Pulmonary artery endothelial cell (primary cell): ENCODE results near the gene ZNF593. TPM values are rescaled to one million over a fixed set of nuclear protein-coding genes. Genes with fewer than 3 reads are reported as not detected.

Source experiments
- DNase-seq: peaks from one replicate; pipeline ENCODE4 v3.0.0-alpha.2; 2011; ENCODE audit warnings: low read depth, low spot score
- total RNA-seq: library from RNA; depleted of rRNA; stranded (reverse); fragments of >200 nt; gene quantifications from 2 replicates; pipeline ENCODE4 v1.2.3, GENCODE V29; 2014

ZNF593 gene
- total RNA-seq, 1 donor from 2014 or later, result 43.9 TPM

DNA sequence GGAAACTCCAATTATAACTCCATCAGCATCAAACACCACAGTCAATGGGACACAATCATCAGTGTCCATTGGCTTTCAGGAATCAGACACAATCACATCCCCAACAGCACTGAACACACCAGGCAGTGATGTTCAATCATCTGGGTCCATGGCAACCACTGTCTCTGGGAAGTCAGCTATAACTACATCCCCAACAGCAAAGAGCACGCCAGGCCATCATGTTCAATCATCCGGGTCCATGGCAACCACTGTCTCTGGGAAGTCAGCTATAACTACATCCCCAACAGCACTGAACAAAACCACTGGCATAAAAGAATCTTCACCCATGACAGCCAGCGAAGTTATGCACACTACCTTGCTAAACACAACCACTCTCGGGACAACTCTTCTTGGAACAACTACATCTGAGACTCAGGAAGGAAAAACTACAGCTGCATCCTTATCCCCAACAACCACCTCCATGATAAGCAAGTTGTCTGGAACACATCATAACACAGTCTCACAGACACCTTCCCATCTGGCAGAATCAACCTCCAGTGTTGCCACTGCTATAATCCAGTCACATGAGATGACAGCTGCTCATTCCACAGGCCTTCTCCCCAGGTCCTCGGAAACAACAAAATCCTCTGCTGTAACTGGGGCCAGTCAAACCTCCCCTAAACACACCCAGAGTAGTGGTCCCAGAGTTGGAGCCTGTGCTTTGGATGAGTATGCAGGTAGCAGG is 40.6 kb downstream of the ZNF593 start:
- no peak for DNase-seq

DNA sequence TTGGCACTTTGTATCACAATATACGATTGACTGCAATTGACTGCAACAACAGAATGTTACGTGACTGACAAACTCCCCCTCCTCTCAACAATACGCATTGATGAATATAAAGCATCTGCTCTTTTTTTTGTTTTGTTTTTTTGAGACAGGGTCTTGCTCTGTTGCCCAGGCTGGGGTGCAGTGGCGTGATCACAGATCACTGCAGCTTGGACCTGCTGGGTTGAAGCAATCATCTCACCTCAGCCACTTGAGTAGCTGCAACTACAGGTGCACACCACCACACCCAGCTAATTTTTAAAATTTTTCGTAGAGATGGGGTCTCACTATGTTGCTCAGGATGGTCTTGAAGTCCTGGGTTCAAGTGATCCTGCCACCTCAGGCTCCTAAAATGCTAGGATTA is 43.0 kb downstream of the ZNF593 start:
- DNase-seq, result no peak

DNA sequence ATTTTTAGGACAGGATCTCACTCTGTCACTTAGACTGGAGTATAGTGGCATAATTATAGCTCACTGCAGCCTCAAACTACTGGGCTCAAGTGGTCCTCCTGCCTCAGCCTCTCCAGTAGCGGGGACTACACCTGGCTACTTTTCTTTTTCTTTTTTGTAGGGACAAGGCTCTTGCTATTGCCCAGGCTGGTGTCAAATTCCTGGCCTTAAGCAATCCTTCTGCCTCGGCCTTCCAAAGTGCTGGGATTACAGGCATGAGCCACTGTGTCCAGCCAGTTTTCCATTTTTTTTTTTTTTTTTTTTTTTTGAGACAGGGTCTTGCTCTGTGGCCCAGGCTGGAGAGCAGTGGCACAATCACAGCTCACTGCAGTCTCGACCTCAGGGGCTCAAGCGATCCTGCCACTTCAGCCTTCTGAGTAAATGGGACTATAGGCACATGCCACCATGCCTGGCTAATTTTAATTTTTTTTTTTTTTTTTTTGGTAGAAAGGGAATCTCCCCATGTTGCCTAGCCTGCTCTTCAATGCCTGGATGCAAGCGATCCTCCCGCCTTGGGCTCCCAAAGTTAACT is 43.7 kb downstream of the ZNF593 start:
- DNase-seq, result no peak

DNA sequence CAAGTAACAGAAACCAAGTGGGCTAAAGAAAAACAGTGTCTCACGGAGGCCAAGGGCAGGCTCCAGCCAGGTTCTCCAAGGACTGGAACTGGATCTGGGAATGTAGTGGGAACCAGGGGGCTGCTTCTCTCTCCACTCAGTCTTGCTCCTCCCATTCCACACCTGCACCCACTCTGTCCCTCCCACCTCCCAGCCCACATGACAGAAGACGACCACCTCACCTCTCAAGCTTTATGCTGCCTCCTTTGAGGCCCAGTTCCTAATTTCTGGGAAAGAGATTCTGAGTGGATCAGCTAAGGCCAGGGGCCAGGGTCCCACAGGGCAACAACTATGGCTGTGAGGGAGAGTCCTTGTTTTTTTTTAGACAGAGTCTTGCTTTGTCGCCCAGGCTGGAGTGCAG is 45.5 kb downstream of the ZNF593 start:
- no peak for DNase-seq

DNA sequence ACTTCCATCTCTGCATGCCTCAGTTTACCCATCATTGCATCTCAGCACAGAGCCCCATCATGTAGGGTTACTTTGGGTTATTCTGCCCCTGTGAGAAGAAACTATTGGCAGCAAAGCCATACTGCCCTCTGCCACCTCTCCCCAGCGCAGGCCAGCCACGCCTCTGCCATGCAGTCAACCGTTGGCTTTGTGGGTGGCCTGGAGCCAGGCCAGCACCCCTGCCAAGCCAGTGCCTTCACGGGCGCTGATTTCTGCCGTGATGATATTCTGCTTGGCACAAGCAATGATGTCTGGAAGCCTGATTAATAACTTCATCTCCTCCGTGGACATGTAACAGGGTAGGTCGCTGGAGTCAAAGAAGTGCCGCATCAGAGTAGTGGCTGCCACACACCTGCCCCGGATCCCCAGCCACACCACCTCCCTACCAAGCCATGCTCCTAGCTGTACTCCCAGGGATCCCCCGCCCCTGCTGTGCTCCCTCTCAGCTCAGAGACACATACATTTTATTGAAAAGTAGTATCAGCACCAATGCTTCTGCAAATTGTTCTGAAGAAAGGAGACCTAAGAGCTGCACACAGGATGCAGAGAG is 49.3 kb downstream of the ZNF593 start:
- DNase-seq, result no peak

Other genes starting within 250 kb of the ZNF593 start
- 4.0 and 7.1 TPM in 2 replicates for gene PAFAH2, start 171.8 kb upstream of the ZNF593 start, total RNA-seq
- not detected in 2 replicates for gene EXTL1, start 148.1 kb upstream of the ZNF593 start, total RNA-seq
- gene SLC30A2, start 123.8 kb upstream of the ZNF593 start, total RNA-seq, result not detected in 2 replicates
- gene TRIM63, start 102.3 kb upstream of the ZNF593 start, total RNA-seq, result not detected in 2 replicates
- 5.9 TPM in 2 replicates for gene PDIK1L, start 58.1 kb upstream of the ZNF593 start, total RNA-seq
- 0.67 and 1.3 TPM in 2 replicates for gene FAM110D, start 10.8 kb upstream of the ZNF593 start, total RNA-seq
- not detected in 2 replicates for gene C1orf232, start 945 bp upstream of the ZNF593 start, total RNA-seq
- not detected in 2 replicates for gene ZNF593OS, start 1.9 kb downstream of the ZNF593 start, total RNA-seq
- not detected in 2 replicates for gene CNKSR1, start 7.6 kb downstream of the ZNF593 start, total RNA-seq
- not detected in 2 replicates for gene CATSPER4, start 20.7 kb downstream of the ZNF593 start, total RNA-seq
- 9.7 and 19.0 TPM in 2 replicates for gene CEP85, start 64.3 kb downstream of the ZNF593 start, total RNA-seq
- 29.7 and 35.7 TPM in 2 replicates for gene SH3BGRL3, start 110.2 kb downstream of the ZNF593 start, total RNA-seq
- 3.0 and 4.3 TPM in 2 replicates for gene UBXN11, start 136.7 kb downstream of the ZNF593 start, total RNA-seq
- not detected in 2 replicates for gene CD52, start 148.1 kb downstream of the ZNF593 start, total RNA-seq
- 0.35 TPM in 1 of 2 replicates, not detected in the other for gene CRYBG2, start 184.2 kb downstream of the ZNF593 start, total RNA-seq
- not detected in 2 replicates for gene ZNF683, start 202.8 kb downstream of the ZNF593 start, total RNA-seq
- gene LIN28A, start 240.9 kb downstream of the ZNF593 start, total RNA-seq, result not detected in 2 replicates